Activated CD8-positive, alpha-beta memory T cell treated with anti-CD3 and anti-CD28 coated beads, Interleukin-2, amount 50 U/mL, for 1 hour (primary cell): ENCODE data around the gene NFIA.

ENCODE experiments used
- DNase-seq: peaks from one replicate; pipeline ENCODE4 v3.0.0-alpha.2; 2020; ENCODE audit errors: extremely low read depth

NFIA gene

GRCh38 chr1:61130338-61131000 lies 48.1 kb downstream of the NFIA start:
- no peak for DNase-seq

DNA sequence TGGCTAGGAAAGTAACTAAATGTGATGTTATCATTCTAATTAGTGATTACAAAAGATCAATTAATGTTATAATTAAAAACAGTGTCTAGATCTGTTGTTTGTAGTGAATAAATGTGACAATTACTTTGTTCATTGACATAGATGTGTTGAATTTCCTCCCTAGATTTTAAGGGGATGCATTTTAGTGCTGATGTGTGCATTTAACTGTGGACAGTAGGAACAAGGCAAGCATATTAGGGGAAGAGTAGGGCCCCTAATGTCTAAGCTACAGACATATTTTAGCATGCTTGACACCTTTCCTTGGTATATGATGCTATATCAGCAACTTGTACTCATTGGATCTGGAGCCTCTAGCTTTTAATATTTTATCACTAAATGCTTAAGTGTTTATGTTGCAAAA lies 48.9 kb downstream of the NFIA start:
- DNase-seq = no peak

DNA sequence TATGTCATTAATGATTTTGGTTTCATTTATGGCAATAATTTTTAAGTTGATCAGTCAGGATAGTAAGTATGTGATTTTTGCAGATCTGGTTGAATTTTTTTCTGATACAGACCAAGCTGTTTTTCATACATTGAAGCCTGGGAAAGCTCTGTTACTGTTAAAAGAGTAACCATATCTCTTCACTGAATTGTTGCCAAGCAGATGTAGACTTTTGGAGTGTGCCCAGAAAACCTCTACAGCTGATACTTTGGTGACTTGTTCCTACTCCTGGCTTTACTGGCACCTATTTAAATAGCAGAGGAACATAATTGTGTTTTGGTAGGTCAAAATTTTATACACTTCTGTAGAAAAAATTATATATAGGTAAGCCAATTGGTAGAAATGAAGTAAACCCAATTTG lies 49.4 kb downstream of the NFIA start:
- no peak for DNase-seq

DNA sequence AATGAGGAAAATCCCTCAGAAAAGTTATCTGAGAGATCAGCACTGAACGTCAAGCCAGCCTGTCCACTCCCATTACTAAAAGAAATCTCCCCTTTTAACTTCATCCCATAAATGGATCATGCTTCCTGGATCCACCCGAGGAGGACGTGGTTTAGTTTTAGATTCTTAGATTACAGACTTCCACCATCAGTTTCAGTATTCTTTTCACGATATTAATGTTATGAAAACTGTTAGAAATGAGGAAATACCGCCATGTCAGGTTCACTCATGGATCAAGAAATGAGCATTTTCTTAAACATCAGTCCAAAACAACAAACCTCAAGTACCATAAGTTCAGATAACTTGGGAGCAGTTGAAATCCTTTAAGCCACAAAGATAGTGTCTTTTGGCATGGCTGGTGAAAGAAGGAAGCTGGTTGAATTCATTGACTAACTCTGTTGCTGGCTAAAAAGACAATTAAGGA lies 49.8 kb downstream of the NFIA start:
- no peak for DNase-seq

DNA sequence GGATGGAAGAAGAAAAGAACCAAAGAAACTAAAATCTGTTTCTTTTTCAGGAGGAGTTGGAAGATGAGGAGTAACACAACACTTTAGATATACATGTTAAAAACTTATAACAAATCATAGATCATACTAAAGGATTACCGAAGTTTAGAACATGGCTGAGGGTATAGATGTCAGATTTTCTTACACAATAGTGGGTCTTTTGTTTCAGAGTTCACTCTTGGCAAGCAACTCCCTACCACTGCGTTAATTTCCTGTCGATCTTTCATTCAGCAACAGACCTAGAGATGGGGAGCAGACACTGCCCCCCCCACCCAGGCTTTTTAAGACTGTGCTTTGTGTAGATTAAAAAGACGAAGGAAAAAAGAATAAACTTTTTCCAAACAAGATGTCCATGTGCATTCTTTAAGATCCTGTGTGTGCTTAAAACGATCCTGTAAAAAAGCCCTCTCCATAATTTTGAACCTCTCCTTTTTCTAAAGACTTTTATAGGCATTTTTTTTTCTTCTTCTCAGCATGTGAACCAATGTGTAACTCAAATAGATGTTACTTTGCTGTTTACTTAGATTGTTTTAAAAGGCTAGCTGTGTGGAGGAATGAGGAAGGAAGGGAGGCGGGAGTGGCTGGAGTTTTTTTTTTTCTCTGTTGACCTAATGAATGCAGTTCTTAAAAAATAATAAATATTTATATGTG lies 50.4 kb downstream of the NFIA start:
- DNase-seq = no peak

DNA sequence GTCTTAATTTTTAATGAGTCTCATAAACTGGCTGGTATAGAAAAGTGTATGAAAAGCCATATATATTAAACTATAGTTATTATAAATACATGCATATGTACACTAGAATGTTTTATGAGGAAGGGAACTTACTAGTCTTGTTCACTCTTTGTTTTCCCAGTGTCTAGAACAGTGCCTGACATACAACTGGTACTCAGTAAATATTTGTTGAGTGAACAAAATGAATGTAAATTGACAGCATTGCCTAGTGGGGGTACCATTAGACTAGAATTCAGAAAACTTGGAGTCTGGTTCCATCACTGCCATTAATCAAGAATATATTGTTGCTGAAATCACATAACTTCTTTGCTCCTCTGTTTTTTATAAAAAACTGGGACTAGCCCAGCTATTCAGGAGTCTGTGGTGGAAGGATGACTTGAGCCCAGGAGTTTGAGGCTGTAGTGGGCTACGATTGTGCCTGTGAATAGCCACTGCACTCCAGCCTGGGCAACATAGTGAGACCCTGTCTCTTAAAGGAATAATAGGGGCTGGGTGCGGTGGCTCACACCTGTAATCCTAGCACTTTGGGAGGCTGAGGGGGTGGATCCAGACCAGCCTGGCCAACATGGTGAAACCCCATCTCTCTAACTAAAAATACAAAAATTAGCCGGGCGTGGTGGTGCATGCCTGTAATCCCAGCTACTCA lies 51.1 kb downstream of the NFIA start:
- no peak for DNase-seq

GRCh38 chr1:61135291-61135690 lies 52.9 kb downstream of the NFIA start:
- no peak for DNase-seq

DNA sequence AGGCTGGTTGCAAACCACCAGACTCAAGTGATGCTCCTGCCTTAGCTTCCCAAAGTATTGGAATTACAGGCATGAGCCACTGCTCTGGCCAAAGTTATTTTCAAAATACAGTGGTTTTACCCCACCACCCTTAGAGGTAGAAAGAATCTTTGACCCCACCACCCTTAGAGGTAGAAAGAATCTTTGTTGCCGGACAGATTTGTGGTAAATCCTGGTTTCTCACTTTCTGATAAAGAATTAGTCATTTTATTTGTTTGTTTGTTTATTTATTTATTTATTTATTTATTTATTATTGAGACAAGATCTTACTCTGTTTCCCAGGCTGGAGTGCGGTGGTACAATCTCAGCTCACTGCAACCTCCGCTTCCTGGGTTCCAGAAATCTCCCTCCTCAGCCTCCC lies 55.9 kb downstream of the NFIA start:
- DNase-seq = no peak

GRCh38 chr1:61138921-61139774 lies 56.8 kb downstream of the NFIA start:
- DNase-seq = no peak

GRCh38 chr1:61139775-61140549 lies 57.6 kb downstream of the NFIA start:
- no peak for DNase-seq

DNA sequence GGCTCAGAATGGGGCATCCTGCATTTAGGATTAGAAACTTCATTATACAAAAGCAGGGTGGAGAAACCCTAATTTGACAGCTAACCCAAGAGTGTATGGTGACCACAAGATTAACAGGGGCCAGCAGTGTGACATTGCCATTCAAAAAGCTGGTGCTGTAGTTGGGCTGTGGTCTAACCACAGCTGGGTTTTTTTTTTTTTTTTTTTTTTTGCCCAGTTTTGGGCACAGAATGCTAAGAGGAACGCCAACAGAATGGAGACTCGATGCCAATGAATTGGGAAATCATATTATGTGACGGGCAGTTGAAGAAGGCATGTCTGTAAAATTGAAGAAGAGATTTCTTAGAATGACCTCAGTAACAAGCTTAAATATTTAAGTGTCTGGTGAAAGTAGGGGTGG lies 58.4 kb downstream of the NFIA start:
- DNase-seq = no peak

- DNase-seq = no peak
Measured at GRCh38 chr1:61141288-61142042, 59.1 kb downstream of the NFIA start.

GRCh38 chr1:61142043-61142440 lies 59.7 kb downstream of the NFIA start:
- no peak for DNase-seq

- no peak for DNase-seq
Measured at GRCh38 chr1:61142726-61143500, 60.6 kb downstream of the NFIA start.

DNA sequence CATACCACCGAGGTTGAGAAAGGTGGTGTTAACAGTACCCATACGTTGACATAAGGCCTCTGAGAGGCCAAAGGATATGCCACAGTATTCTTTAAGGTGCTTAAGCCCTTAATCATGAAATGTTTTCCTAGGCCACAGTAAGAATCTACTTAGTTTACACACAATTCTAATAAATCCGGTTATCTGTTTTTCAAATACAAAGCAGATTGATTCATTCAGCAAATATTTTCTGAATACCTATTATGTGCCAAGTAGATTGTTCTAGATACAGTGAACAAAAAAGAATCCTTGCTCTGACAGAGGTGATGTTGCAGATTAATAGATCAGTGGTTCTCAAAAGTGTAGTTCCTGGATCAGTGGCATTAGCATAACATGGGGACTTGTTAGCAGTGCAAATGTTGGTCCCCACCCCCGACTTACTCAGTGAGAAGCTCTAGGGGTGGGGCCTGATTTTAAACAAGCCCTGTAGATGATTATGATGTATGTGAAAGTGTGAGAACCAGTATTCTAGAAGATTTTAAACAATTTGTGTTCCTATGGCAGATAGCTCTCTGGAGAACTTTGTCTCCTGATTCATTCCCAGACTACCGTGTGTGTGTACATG lies 61.6 kb downstream of the NFIA start:
- DNase-seq = no peak

DNA sequence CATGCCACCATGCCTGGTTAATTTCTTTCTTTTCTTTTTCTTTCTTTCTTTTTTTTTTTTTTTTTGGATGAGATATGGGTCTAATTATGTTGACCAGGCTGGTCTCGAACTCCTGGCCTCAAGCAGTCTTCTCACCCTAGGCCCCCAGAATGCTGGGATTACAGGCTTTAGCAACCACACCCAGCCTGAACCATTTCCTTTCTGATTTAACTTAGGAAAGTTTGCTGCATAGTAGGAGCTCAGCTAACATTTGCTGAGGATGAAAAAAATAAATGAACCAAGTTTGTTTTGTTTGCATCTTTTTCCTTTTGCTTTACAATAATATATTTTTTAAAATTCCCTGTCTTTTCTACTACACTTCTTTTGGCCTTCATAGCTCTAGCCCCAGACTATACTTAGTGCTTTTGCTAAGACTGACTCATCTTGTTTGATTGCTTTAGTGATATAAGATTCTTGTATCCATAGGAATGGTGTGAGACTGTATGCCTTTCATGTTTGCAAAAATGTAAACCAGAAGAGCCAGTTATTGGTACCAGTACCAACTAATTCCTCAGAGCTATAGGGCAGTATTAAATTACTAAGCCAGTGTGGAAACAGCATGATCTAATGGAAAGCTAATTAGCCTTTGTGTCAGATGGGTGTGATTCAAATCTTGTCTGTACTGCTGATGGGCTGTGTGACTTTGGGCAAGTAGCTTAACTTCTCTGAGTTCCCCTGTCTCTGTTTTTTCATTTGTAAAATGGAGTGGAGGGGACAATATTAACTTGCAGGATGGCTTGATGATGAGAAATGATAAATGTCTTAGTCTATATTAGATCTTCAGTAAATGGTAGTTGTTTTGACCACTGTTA lies 66.9 kb downstream of the NFIA start:
- no peak for DNase-seq

- DNase-seq = no peak
Measured at GRCh38 chr1:61151565-61151964, 69.2 kb downstream of the NFIA start.

DNA sequence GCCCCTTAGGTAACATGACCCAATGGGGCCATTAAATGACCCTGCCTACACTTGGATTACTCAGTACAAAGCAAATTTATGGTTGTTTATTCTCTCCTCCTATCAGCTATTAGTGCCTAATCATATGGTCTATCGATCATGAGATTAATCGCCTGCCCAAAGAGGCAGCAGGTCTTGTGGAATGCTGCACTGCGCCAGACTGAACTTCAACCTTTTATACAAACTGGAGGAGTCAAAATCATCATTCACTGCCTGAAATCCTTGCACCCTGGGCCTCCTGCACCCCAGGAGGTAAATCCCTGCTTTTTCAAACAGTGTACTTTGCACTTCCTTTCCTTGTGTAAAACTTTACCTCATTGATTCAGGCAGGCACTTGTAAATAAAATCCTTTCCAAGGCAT lies 69.7 kb downstream of the NFIA start:
- no peak for DNase-seq
